ENCODE results near the gene PHF2.

GRCh38 chr9:93622691-93623090 lies 46.3 kb downstream of the PHF2 start:
- TF ChIP-seq POLR2A (conservative IDR thresholded peaks at IDR 0.05) (no peak), ZNF274 (IDR thresholded peaks at IDR 0.05; ENCODE audit: borderline replicate concordance, low read depth, low read length) (no peak), ZNF398 (CRISPR knock-in tag; IDR thresholded peaks at IDR 0.05) (no peak), TEAD1 (CRISPR knock-in tag; IDR thresholded peaks at IDR 0.05) (no peak), CTCF (IDR thresholded peaks at IDR 0.05 in 2 of 3, conservative IDR thresholded peaks at IDR 0.05 in 1 of 3; ENCODE audit: insufficient read depth in 2 of 3, low read depth in 1 of 3, low read length in 3 of 3) (no peak), POLR2AphosphoS5 (IDR thresholded peaks at IDR 0.05; ENCODE audit: control insufficient read depth, insufficient read depth, low read depth, low read length) (no peak)
- TF ChIP-seq, protein P1, sequence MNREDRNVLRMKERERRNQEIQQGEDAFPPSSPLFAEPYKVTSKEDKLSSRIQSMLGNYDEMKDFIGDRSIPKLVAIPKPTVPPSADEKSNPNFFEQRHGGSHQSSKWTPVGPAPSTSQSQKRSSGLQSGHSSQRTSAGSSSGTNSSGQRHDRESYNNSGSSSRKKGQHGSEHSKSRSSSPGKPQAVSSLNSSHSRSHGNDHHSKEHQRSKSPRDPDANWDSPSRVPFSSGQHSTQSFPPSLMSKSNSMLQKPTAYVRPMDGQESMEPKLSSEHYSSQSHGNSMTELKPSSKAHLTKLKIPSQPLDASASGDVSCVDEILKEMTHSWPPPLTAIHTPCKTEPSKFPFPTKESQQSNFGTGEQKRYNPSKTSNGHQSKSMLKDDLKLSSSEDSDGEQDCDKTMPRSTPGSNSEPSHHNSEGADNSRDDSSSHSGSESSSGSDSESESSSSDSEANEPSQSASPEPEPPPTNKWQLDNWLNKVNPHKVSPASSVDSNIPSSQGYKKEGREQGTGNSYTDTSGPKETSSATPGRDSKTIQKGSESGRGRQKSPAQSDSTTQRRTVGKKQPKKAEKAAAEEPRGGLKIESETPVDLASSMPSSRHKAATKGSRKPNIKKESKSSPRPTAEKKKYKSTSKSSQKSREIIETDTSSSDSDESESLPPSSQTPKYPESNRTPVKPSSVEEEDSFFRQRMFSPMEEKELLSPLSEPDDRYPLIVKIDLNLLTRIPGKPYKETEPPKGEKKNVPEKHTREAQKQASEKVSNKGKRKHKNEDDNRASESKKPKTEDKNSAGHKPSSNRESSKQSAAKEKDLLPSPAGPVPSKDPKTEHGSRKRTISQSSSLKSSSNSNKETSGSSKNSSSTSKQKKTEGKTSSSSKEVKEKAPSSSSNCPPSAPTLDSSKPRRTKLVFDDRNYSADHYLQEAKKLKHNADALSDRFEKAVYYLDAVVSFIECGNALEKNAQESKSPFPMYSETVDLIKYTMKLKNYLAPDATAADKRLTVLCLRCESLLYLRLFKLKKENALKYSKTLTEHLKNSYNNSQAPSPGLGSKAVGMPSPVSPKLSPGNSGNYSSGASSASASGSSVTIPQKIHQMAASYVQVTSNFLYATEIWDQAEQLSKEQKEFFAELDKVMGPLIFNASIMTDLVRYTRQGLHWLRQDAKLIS (CRISPR knock-in tag; IDR thresholded peaks at IDR 0.05): no peak
